ENCODE results near the gene SURF4.
"Not testable (repeated sequence)": the region's sequence is repeated elsewhere in the genome, so short reads cannot be mapped to it uniquely, and the experiment has no call there.

The SURF4 gene

GRCh38 chr9:133340256-133340655 lies 35.6 kb downstream of the SURF4 start:
- H3K27ac ChIP-seq, result peak overlapping the region; percentile 99
- peaks cover 35% of the 10 kb centered on the region for H3K36me3 ChIP-seq
- peak overlapping the region; percentile 53 to 68 for H3K4me3 ChIP-seq (ENCODE audit: low read depth in 1 of 2, low read length in 1 of 2)
- peaks cover 72 to 83% of the 10 kb centered on the region in 2 experiments for H3K4me1 ChIP-seq (ENCODE audit: control insufficient read depth in 1 of 2, insufficient read depth in 1 of 2, low read depth in 1 of 2, low read length in 1 of 2)
- no peaks in the 10 kb centered on the region for H3K9me3 ChIP-seq
- TF ChIP-seq, protein P1, sequence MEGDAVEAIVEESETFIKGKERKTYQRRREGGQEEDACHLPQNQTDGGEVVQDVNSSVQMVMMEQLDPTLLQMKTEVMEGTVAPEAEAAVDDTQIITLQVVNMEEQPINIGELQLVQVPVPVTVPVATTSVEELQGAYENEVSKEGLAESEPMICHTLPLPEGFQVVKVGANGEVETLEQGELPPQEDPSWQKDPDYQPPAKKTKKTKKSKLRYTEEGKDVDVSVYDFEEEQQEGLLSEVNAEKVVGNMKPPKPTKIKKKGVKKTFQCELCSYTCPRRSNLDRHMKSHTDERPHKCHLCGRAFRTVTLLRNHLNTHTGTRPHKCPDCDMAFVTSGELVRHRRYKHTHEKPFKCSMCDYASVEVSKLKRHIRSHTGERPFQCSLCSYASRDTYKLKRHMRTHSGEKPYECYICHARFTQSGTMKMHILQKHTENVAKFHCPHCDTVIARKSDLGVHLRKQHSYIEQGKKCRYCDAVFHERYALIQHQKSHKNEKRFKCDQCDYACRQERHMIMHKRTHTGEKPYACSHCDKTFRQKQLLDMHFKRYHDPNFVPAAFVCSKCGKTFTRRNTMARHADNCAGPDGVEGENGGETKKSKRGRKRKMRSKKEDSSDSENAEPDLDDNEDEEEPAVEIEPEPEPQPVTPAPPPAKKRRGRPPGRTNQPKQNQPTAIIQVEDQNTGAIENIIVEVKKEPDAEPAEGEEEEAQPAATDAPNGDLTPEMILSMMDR (IDR thresholded peaks at IDR 0.05), result no peak
- H3K27me3 ChIP-seq, result no peaks in the 10 kb centered on the region

- Histone ChIP-seq H3K36me3 (peaks cover 30% of the 10 kb centered on the region), H3K4me3 (ENCODE audit: low read depth in 1 of 2, low read length in 1 of 2) (peak overlapping the region; percentile 53 to 68), H3K27me3 (no peaks in the 10 kb centered on the region), H3K27ac (peak overlapping the region; percentile 99), H3K4me1 (ENCODE audit: control insufficient read depth in 1 of 2, insufficient read depth in 1 of 2, low read depth in 1 of 2, low read length in 1 of 2) (peaks cover 78 to 90% of the 10 kb centered on the region in 2 experiments), H3K9me3 (no peaks in the 10 kb centered on the region)
- TF ChIP-seq, protein P1 (IDR thresholded peaks at IDR 0.05), result no peak
These were observed 36.2 kb downstream of the SURF4 start for GRCh38 chr9:133339641-133340040.

GRCh38 chr9:133335924-133336811 lies 39.7 kb downstream of the SURF4 start, which contains the start of gene SURF6:
Gene SURF6 (minus strand): TSS chr9:133336188. CDS start chr9:133336132, 56 bp downstream.
- Histone ChIP-seq H3K4me3 (ENCODE audit: low read depth in 1 of 2, low read length in 1 of 2) (peak within 1 kb of the TSS; percentile 72 to 79), H3K27me3 (no peaks in the 10 kb centered on the region), H3K27ac (peak within 1 kb of the TSS; percentile 99), H3K4me1 (ENCODE audit: control insufficient read depth in 1 of 2, insufficient read depth in 1 of 2, low read depth in 1 of 2, low read length in 1 of 2) (peaks cover 60 to 65% of the 10 kb centered on the region in 2 experiments), H3K36me3 (peaks cover 36% of the 10 kb centered on the region), H3K9me3 (no peaks in the 10 kb centered on the region)
- TF ChIP-seq, protein P1 (IDR thresholded peaks at IDR 0.05), result no peak

- H3K27me3 ChIP-seq; H3K27ac ChIP-seq; H3K4me3 ChIP-seq (ENCODE audit: low read depth in 1 of 2, low read length in 1 of 2); H3K9me3 ChIP-seq: not testable (repeated sequence)
- Histone ChIP-seq H3K36me3 (peaks cover 49% of the 10 kb centered on the region), H3K4me1 (ENCODE audit: control insufficient read depth in 1 of 2, insufficient read depth in 1 of 2, low read depth in 1 of 2, low read length in 1 of 2) (peaks cover 47 to 53% of the 10 kb centered on the region in 2 experiments)
These were observed 41.0 kb downstream of the SURF4 start for GRCh38 chr9:133334888-133335287.

DNA sequence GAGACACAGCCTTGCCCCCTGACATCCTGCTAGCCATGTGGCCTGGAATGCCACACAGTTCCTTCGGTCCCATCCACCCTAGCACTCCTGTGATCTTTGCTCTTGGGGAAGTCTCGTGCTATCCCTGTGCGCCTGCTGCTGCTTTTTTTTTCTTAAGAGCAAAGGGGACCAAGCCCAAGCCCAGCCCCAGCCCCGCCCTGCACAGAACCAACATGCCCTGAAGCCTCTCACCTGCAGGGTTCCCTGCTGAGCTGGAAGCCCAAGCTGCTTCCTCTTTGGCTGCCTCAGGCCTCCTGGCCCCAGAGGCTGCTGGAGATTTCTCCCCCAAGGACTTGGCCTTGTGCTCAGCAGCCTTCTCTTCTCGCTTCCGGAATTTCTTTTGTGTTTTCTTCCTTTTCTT lies 41.7 kb downstream of the SURF4 start:
- Histone ChIP-seq H3K27ac (no peak overlapping the region), H3K4me3 (ENCODE audit: low read depth in 1 of 2, low read length in 1 of 2) (no peak overlapping the region), H3K4me1 (ENCODE audit: control insufficient read depth in 1 of 2, insufficient read depth in 1 of 2, low read depth in 1 of 2, low read length in 1 of 2) (peaks cover 40 to 48% of the 10 kb centered on the region in 2 experiments), H3K27me3 (no peaks in the 10 kb centered on the region), H3K9me3 (no peaks in the 10 kb centered on the region), H3K36me3 (peaks cover 49% of the 10 kb centered on the region)
- TF ChIP-seq, protein P1 (IDR thresholded peaks at IDR 0.05), result no peak

DNA sequence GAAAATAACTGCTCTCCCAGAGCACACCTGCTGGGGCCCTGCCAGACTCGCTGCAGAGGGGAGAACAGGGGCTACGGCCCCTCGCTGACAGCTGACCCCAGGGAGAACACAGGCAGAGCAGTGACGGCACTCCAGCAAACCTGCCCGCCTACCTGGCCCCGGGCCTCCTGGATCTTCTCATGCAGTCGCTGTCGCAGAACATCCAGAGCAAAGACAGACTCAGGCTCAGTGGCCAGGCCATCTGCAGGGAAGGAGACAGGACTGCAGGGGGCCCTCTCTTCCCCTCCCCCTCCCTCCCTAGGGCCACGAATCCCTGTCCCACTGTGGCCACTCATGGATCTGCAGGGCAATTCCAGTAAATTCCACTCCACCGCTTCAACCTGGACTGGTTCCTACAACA lies 42.3 kb downstream of the SURF4 start:
- Histone ChIP-seq H3K27me3 (no peaks in the 10 kb centered on the region), H3K9me3 (no peaks in the 10 kb centered on the region), H3K4me3 (ENCODE audit: low read depth in 1 of 2, low read length in 1 of 2) (no peak overlapping the region), H3K4me1 (ENCODE audit: control insufficient read depth in 1 of 2, insufficient read depth in 1 of 2, low read depth in 1 of 2, low read length in 1 of 2) (peaks cover 34 to 42% of the 10 kb centered on the region in 2 experiments), H3K36me3 (peaks cover 49% of the 10 kb centered on the region), H3K27ac (no peak overlapping the region)
- TF ChIP-seq, protein P1 (IDR thresholded peaks at IDR 0.05), result no peak

Measured in neutrophil (primary cell).